NB4 (cell line): ENCODE data around the gene OR1L8.
"Not testable (repeated sequence)": the region's sequence is repeated elsewhere in the genome, so short reads cannot be mapped to it uniquely, and the experiment has no call there.

Source experiments
- DNase-seq: peaks from one replicate; pipeline ENCODE4 v3.0.0; 2010; ENCODE audit warnings: low read depth
- H3K4me3 ChIP-seq: one replicate; pipeline ENCODE4 v1.5.1; 2011; ENCODE audit warnings: mild to moderate bottlenecking, low read depth, low read length, moderate library complexity
- CTCF ChIP-seq: IDR thresholded peaks from one replicate; pipeline ENCODE4 v1.5.1; 2012; ENCODE audit warnings: low read depth, low read length
- MAX ChIP-seq: IDR thresholded peaks from 2 replicates; pipeline ENCODE4 v1.6.1; 2011; ENCODE audit warnings: low read depth, low read length
- MYC ChIP-seq: IDR thresholded peaks from 2 replicates; pipeline ENCODE4 v1.6.1; 2011; ENCODE audit warnings: low read depth, low read length
- POLR2A ChIP-seq: IDR thresholded peaks from 2 replicates; pipeline ENCODE4 v1.6.1; 2011; ENCODE audit warnings: mild to moderate bottlenecking; ENCODE audit not compliant: insufficient read length; ENCODE audit errors: extremely low read depth

The OR1L8 gene

GRCh38 chr9:122583284-122583683 lies at the start of gene OR1L8:
Gene OR1L8, minus strand, starts transcription at chr9:122583384. Its CDS starts 14,907 bp downstream, at chr9:122568477.
- H3K4me3 ChIP-seq, DNase-seq: not testable (repeated sequence)

- TF ChIP-seq POLR2A (no peak), MYC (no peak), CTCF (no peak), MAX (no peak)
- DNase-seq, result no peak
- no peak overlapping the region for H3K4me3 ChIP-seq
Measured at GRCh38 chr9:122619996-122620395, 36.8 kb upstream of the OR1L8 start.

- no peak for DNase-seq
- no peak for TF ChIP-seq MAX
- TF ChIP-seq POLR2A, result no peak
- TF ChIP-seq MYC, result no peak
- no peak for TF ChIP-seq CTCF
- H3K4me3 ChIP-seq, result no peak within 1 kb of the TSS
Measured at GRCh38 chr9:122614362-122614761, 31.2 kb upstream of the OR1L8 start, which contains the start of gene OR1Q1. Gene OR1Q1, plus strand, starts transcription at chr9:122614738. Its CDS starts 0 bp downstream, at chr9:122614738.

- H3K4me3 ChIP-seq, result no peak overlapping the region
- TF ChIP-seq POLR2A, result no peak
- no peak for TF ChIP-seq MYC
- TF ChIP-seq MAX, result no peak
- no peak for TF ChIP-seq CTCF
- no peak for DNase-seq
Measured at GRCh38 chr9:122609804-122610203, 26.6 kb upstream of the OR1L8 start.

- no peak for TF ChIP-seq POLR2A
- no peak for TF ChIP-seq CTCF
- TF ChIP-seq MAX, result no peak
- no peak for TF ChIP-seq MYC
- no peak for DNase-seq
- H3K4me3 ChIP-seq, result no peak overlapping the region
Measured at GRCh38 chr9:122606587-122606986, 23.4 kb upstream of the OR1L8 start.

- no peak overlapping the region for H3K4me3 ChIP-seq
- DNase-seq, result no peak
- TF ChIP-seq POLR2A (no peak), CTCF (no peak)
Measured at GRCh38 chr9:122605691-122606090, 22.5 kb upstream of the OR1L8 start.
